OCI-LY1 (cell line): Measurements from ENCODE around the gene PRPF6.
"Not testable (repeated sequence)": the region's sequence is repeated elsewhere in the genome, so short reads cannot be mapped to it uniquely, and the experiment has no call there.

Experiments used
- H2AFZ ChIP-seq: fragments of 200-600 bp; sonication (generic), shearing (Covaris generic); 2 replicates; pipeline ENCODE4 v1.6.0; 2014; ENCODE audit warnings: antibody characterized with exemption, mild to moderate bottlenecking, low read length
- H3F3A ChIP-seq: fragments of 200-600 bp; sonication (generic), shearing (Covaris generic); 2 replicates; pipeline ENCODE4 v1.6.0; 2014; ENCODE audit warnings: mild to moderate bottlenecking, antibody characterized with exemption, low read length, moderate library complexity; ENCODE audit not compliant: insufficient read depth
- H3K27ac ChIP-seq: fragments of 200-600 bp; sonication (generic); 2 replicates; pipeline ENCODE4 v1.5.1; 2014; ENCODE audit warnings: low read length, mixed run types, mild to moderate bottlenecking, low read depth; ENCODE audit not compliant: poor library complexity, severe bottlenecking
- H3K27me3 ChIP-seq: fragments of 200-600 bp; sonication (generic); 2 replicates; pipeline ENCODE4 v1.6.0; 2014; ENCODE audit warnings: antibody characterized with exemption, mild to moderate bottlenecking, low read length, moderate library complexity; ENCODE audit not compliant: insufficient read depth
- H3K36me3 ChIP-seq: fragments of 200-600 bp; sonication (generic); 2 replicates; pipeline ENCODE4 v1.6.1; 2014; ENCODE audit warnings: mild to moderate bottlenecking, antibody characterized with exemption, low read length, moderate library complexity, mixed read lengths; ENCODE audit not compliant: insufficient read depth
- H3K4me1 ChIP-seq: fragments of 200-600 bp; sonication (generic); 2 replicates; pipeline ENCODE4 v1.5.1; 2014; ENCODE audit warnings: mild to moderate bottlenecking, low read length, moderate library complexity; ENCODE audit not compliant: insufficient read depth, severe bottlenecking
- H3K4me2 ChIP-seq: fragments of 200-600 bp; sonication (generic), shearing (Covaris generic); 2 replicates; pipeline ENCODE4 v1.6.1; 2014; ENCODE audit warnings: low read length
- H3K4me3 ChIP-seq: fragments of 200-600 bp; sonication (generic); 2 replicates; pipeline ENCODE4 v1.5.1; 2014; ENCODE audit warnings: low read length, low read depth, mild to moderate bottlenecking, mixed read lengths; ENCODE audit not compliant: poor library complexity, severe bottlenecking
- H3K79me2 ChIP-seq: fragments of 200-600 bp; shearing (Covaris generic); 2 replicates; pipeline ENCODE4 v1.6.1; 2016; ENCODE audit warnings: mixed run types, low read length, mixed read lengths; ENCODE audit not compliant: insufficient read depth
- H3K9ac ChIP-seq: fragments of 200-600 bp; sonication (generic), shearing (Covaris generic); 2 replicates; pipeline ENCODE4 v1.6.1; 2014; ENCODE audit warnings: mild to moderate bottlenecking, low read length, mixed read lengths
- H3K9me2 ChIP-seq: fragments of 200-600 bp; sonication (generic), shearing (Covaris generic); 2 replicates; pipeline ENCODE4 v1.6.1; 2014; ENCODE audit warnings: low read depth, mild to moderate bottlenecking, low read length, mixed read lengths
- H3K9me3 ChIP-seq: fragments of 200-600 bp; shearing (Covaris generic); 2 replicates; pipeline ENCODE4 v1.6.1; 2014; ENCODE audit warnings: low read length, mixed read lengths
- H4K20me1 ChIP-seq: fragments of 200-600 bp; sonication (generic), shearing (Covaris generic); 2 replicates; pipeline ENCODE4 v1.6.0; 2016; ENCODE audit warnings: mild to moderate bottlenecking, low read length; ENCODE audit not compliant: insufficient read depth
- EZH2 ChIP-seq: fragments of 200-600 bp; sonication (generic), shearing (Covaris generic); IDR thresholded peaks from 2 replicates; pipeline ENCODE4 v1.8.0; 2017; ENCODE audit warnings: borderline replicate concordance, mixed run types, mild to moderate bottlenecking, antibody characterized with exemption, low read length, moderate library complexity, mixed read lengths
- TF ChIP-seq, protein P1 (sequence below): fragments of 200-600 bp; sonication (generic), shearing (Covaris generic); IDR thresholded peaks from 2 replicates; pipeline ENCODE4 v1.5.1; 2017; ENCODE audit warnings: mild to moderate bottlenecking, antibody characterized with exemption, low read length, moderate library complexity, mixed read lengths

Gene PRPF6

DNA sequence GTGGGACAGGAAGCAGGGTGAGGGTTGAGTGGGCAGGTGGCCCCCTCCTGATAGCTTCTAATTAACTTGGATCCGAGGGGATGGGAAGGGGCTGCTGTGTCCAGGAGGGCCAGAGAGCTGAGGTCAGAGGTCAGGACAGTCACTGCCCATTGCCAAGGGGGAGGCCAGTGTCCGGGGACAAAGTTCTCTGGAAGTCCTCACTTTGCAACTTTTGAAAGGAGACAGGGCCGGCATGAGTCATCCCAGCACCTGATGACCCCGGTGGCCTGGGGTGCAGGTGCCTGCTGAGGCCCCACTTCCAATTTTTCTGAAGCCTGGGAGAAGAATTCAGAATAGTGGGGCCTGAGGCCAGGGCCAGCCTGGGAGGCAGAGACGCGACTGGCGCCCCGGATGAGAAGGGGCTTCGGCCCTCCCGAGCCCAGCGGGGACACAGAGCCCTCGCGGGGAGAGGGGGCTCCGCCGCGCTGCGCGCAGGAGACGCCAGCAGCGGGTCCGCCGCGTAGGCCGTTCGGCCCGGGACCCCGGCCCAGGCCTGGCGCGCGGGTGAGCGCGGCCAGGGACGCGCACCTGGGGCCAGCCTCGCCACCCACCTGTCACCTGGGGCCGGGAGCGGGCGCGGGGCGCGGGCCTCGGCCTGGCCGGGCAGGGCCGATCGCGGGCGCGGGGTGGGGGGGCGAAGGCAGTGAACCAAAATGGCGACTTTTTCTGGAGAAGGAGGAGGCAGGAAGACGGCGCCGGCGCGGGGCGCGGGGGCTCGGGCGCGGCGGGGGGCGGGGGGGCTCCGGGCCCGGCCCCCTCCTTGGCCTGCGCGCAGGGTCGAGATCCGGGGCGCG is 11.8 kb upstream of the PRPF6 start:
- peak overlapping the region; percentile 98 for H3K4me2 ChIP-seq
- no peak overlapping the region for H2AFZ ChIP-seq
- H3K79me2 ChIP-seq = no peaks in the 10 kb centered on the region
- no peaks in the 10 kb centered on the region for H3K27me3 ChIP-seq
- H3F3A ChIP-seq = no peaks in the 10 kb centered on the region
- no peaks in the 10 kb centered on the region for H3K9me3 ChIP-seq
- no peaks in the 10 kb centered on the region for H3K9me2 ChIP-seq
- peaks cover 32% of the 10 kb centered on the region for H3K36me3 ChIP-seq
- H3K27ac ChIP-seq = peak overlapping the region; percentile 42
- peaks cover 19% of the 10 kb centered on the region for H3K4me1 ChIP-seq
- H4K20me1 ChIP-seq = no peaks in the 10 kb centered on the region
- H3K9ac ChIP-seq = peak overlapping the region; percentile 99
- H3K4me3 ChIP-seq = peak overlapping the region; percentile 91
- no peak for TF ChIP-seq EZH2
- TF ChIP-seq, protein P1, sequence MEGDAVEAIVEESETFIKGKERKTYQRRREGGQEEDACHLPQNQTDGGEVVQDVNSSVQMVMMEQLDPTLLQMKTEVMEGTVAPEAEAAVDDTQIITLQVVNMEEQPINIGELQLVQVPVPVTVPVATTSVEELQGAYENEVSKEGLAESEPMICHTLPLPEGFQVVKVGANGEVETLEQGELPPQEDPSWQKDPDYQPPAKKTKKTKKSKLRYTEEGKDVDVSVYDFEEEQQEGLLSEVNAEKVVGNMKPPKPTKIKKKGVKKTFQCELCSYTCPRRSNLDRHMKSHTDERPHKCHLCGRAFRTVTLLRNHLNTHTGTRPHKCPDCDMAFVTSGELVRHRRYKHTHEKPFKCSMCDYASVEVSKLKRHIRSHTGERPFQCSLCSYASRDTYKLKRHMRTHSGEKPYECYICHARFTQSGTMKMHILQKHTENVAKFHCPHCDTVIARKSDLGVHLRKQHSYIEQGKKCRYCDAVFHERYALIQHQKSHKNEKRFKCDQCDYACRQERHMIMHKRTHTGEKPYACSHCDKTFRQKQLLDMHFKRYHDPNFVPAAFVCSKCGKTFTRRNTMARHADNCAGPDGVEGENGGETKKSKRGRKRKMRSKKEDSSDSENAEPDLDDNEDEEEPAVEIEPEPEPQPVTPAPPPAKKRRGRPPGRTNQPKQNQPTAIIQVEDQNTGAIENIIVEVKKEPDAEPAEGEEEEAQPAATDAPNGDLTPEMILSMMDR = no peak

DNA sequence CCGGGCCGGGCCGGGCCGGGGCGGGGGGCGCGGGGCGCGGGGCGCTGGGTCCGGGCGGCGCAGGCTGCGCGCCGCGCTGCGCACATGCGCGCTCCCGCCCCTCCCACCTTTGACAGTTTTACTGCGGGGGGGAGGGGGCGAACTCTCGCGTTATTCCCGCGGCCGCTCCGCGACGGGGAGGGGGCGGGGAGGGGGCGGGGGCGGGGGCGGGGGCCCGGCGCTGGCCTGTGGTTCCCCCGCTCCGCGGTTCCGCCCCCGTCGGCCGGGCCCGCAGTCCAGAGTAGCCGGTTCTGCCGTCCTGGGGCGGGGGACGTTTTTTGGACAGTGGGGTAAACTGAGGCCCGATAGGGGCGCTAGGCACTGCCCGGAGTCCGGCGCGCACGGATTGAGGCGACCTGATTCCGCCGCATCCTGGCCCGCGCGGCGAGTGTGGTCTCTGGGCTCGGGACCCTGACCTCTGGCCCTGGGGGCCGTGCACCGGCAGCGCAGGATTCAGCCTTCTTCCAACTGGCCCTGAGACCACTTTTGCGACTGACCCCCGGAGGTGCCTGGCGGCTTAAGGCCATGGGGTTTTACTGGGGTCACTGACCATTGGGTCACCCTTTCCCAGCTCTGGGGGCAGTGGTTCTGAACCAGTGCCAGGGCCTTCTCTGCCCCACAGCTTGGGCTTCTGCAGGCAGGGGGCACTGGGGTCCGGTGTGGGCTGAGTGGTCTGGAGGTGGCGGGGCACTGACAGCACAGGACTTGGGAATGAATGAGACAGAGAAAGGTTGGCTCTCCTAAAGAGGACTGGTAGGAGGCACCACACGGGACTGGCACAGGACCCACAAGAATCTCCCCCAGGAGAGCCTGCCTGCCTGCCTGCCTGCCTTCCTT is 10.9 kb upstream of the PRPF6 start, which contains the start of gene ZNF512B:
Gene ZNF512B, minus strand, starts transcription at position 93 of the 876 bp plus-strand sequence. CDS start 1,980 bp downstream, outside the sequence.
- no peaks in the 10 kb centered on the region for H3F3A ChIP-seq
- peaks cover 26% of the 10 kb centered on the region for H3K36me3 ChIP-seq
- no peaks in the 10 kb centered on the region for H3K27me3 ChIP-seq
- peaks cover 19% of the 10 kb centered on the region for H3K4me1 ChIP-seq
- H3K4me2 ChIP-seq = peak within 1 kb of the TSS; percentile 98
- no peaks in the 10 kb centered on the region for H3K9me2 ChIP-seq
- H3K79me2 ChIP-seq = no peaks in the 10 kb centered on the region
- no peak within 1 kb of the TSS for H2AFZ ChIP-seq
- H3K9me3 ChIP-seq = no peaks in the 10 kb centered on the region
- peak within 1 kb of the TSS; percentile 42 for H3K27ac ChIP-seq
- peak within 1 kb of the TSS; percentile 99 for H3K9ac ChIP-seq
- peak within 1 kb of the TSS; percentile 91 for H3K4me3 ChIP-seq
- no peaks in the 10 kb centered on the region for H4K20me1 ChIP-seq
- TF ChIP-seq, protein P1 = no peak
- no peak for TF ChIP-seq EZH2

DNA sequence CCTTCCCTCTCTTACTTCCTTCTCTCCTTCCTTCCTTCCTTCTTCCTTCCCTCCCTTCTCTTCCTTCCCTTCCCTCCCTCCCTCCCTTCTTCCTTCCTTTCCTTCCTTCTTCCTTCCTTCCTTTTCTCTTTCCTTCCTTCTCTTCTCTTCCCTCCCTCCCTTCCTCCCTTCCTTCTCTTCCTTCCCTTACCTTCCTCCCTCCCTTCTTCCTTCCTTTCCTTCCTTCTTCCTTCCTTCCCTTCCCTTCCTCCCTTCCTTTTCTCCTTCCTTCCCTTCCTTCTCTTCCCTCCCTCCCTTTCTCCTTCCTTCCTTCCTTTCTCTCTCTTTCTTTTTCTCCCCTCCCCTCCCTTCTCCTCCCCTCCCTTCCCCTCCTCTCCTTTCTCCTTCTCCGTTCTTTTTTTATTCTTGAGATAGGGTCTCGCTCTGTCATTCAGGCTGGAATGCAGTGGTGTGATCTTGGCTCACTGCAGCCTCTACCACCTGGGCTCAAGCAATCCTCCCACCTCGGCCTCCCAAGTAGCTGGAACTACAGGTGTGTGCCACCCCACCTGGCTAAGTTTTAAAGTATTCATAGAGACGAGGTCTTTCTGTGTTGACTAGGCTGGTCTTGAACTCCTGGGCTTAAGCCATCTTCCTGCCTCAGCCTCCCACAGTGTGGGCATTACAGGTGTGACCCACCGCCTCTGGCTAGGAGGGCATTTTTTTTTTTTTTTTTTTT is 10.1 kb upstream of the PRPF6 start:
- Histone ChIP-seq H3K9ac (no peak overlapping the region), H3K9me3 (no peaks in the 10 kb centered on the region), H3K36me3 (peaks cover 26% of the 10 kb centered on the region), H3K27me3 (no peaks in the 10 kb centered on the region), H3K27ac (no peak overlapping the region), H3K4me3 (no peak overlapping the region), H4K20me1 (no peaks in the 10 kb centered on the region), H3K4me2 (no peak overlapping the region; the same call in 1 of the 2 replicates), H3K4me1 (peaks cover 19% of the 10 kb centered on the region), H3K79me2 (no peaks in the 10 kb centered on the region), H2AFZ (no peak overlapping the region), H3K9me2 (no peaks in the 10 kb centered on the region), H3F3A (no peaks in the 10 kb centered on the region)
- no peak for TF ChIP-seq EZH2
- TF ChIP-seq, protein P1 = no peak

DNA sequence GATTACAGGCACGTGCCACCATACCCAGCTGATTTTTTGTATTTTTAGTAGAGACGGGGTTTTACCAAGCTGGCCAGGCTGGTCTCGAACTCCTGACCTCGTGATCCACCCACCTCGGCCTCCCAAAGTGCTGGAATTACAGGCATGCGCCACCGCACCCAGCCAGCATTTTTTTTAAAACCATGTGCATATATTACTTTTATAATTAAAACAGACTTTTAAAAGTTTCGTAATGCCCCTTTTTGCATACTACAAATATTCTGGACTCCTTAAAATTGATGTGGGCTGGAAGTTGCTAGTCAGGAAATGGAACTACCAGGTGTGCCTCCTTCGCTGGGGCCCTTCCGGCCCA is 9.0 kb upstream of the PRPF6 start:
- not testable (repeated sequence) for H4K20me1 ChIP-seq, H3K27me3 ChIP-seq, H3F3A ChIP-seq, H3K9ac ChIP-seq, H3K9me3 ChIP-seq, H3K4me2 ChIP-seq, H3K27ac ChIP-seq, H3K9me2 ChIP-seq, H3K79me2 ChIP-seq, H2AFZ ChIP-seq, H3K4me3 ChIP-seq
- Histone ChIP-seq H3K36me3 (peaks cover 16% of the 10 kb centered on the region), H3K4me1 (peaks cover 19% of the 10 kb centered on the region)
